GM21786 (cell line): ENCODE results near the gene SVIL.

ENCODE experiments used
- ATAC-seq: cut with Tn5 transposase; IDR thresholded peaks from one replicate; pipeline ENCODE4 v1.9.1; 2021; ENCODE audit not compliant: unreplicated experiment

SVIL gene

GRCh38 chr10:29634764-29635625 is at the start of gene SVIL:
SVIL (minus strand) TSS chr10:29634971; CDS start chr10:29555058, 79,913 bp downstream.
- ATAC-seq = no peak

- ATAC-seq = no peak
Measured at GRCh38 chr10:29681676-29682448, 47.1 kb upstream of the SVIL start.

GRCh38 chr10:29680091-29680490 is 45.3 kb upstream of the SVIL start:
- ATAC-seq = no peak

- ATAC-seq = no peak
Measured at GRCh38 chr10:29676732-29677131, 42.0 kb upstream of the SVIL start.

GRCh38 chr10:29675984-29676383 is 41.2 kb upstream of the SVIL start:
- no peak for ATAC-seq

- no peak for ATAC-seq
Measured at GRCh38 chr10:29671968-29672367, 37.2 kb upstream of the SVIL start.

- ATAC-seq = no peak
Measured at GRCh38 chr10:29671228-29671780, 36.5 kb upstream of the SVIL start.

GRCh38 chr10:29670761-29671160 is 36.0 kb upstream of the SVIL start:
- ATAC-seq = no peak

GRCh38 chr10:29669149-29669548 is 34.4 kb upstream of the SVIL start:
- no peak for ATAC-seq

GRCh38 chr10:29668628-29669027 is 33.9 kb upstream of the SVIL start:
- no peak for ATAC-seq

- ATAC-seq = no peak
Measured at GRCh38 chr10:29667191-29667590, 32.4 kb upstream of the SVIL start.

GRCh38 chr10:29666201-29666600 is 31.4 kb upstream of the SVIL start:
- ATAC-seq = no peak

GRCh38 chr10:29663718-29664117 is 28.9 kb upstream of the SVIL start:
- no peak for ATAC-seq

- ATAC-seq = peak; percentile 99
Measured at GRCh38 chr10:29658984-29659965, 24.5 kb upstream of the SVIL start.

- ATAC-seq = no peak
Measured at GRCh38 chr10:29657719-29658274, 23.0 kb upstream of the SVIL start.

- no peak for ATAC-seq
Measured at GRCh38 chr10:29656451-29656992, 21.8 kb upstream of the SVIL start.

GRCh38 chr10:29652192-29652591 is 17.4 kb upstream of the SVIL start:
- no peak for ATAC-seq

GRCh38 chr10:29651767-29652166 is 17.0 kb upstream of the SVIL start:
- ATAC-seq = no peak

GRCh38 chr10:29650552-29650944 is 15.8 kb upstream of the SVIL start:
- no peak for ATAC-seq
